ENCODE data around the gene BMX.

Gene BMX

GRCh38 chrX:15509845-15510244, 9.2 kb downstream of the BMX start:
- DNase-seq, result no peak

DNA sequence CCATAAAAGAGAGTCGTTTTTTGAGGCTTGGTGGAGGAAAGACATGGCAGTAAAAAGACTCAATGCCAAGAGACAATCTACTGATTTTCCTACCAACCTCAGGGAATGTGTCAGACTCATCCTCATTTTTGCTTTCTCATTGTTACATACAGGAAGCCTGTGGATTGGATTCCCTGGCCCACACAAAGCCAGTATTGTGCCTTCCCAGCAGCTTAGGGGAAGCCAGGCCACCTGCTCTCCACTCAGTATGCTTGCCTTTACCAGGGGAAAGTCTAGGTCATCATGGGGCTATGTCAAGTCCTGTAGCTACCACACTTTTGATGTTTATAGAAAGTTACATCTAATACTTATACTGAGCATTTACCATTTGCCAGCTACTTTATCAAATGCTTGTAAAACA, 11.0 kb downstream of the BMX start:
- no peak for DNase-seq

DNA sequence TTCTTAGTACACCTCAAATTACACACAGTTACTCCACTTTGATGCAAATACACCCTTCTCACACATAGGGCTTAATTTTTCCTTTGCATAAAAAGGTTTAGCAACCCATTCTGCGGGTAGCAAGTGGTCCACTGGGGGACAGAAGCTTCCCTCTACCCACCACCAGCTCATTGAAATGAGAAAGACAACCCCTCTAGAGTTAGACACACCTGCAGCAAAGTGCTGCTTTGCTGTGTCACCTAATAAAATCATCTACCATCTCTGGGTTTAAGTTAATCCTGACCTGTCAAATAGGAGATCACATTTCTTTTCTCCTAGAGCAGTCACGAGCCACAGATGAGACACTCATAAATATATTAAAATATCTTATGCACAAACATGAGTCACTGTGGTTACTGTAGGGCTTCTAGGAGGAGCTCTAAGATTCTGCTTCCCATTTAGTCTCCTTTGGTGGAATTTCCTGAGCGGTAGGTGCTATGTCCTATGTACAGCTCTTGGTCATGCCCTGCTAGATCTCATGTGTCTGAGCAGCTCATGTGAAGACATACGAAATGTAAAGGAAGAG, 11.9 kb downstream of the BMX start:
- DNase-seq, result no peak

- DNase-seq, result no peak
These were observed 13.7 kb downstream of the BMX start for GRCh38 chrX:15514279-15514678.

DNA sequence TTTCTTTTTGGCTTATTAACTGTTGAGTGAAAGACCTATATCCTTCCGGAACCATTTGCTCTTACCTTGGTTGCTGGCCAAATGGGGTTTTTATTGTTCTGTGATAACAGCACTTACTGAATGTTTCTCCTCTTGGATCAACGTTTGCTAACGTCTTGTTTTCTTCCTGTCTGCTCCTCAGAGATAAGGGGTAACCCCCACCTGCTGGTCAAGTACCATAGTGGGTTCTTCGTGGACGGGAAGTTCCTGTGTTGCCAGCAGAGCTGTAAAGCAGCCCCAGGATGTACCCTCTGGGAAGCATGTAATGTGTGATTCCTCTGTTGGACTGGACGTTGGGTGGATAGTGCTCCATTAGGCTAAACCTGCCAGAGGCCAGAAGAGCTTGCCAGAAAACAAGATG, 15.3 kb downstream of the BMX start:
- no peak for DNase-seq

DNA sequence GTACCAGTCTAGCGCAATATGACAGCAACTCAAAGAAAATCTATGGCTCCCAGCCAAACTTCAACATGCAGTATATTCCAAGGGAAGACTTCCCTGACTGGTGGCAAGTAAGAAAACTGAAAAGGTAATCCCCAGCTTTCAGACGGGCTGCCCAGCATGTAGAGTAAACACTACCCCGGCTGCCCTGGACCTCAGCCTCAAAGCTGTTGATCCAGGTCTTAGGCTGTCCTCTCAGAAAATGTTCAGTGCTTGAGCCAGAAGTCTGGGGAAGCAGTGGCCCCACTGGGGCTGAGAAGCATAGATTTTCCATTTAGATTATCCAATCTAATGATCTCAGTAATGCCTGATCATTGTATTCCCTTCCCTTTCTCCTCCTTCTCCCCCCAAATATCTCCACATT, 21.9 kb downstream of the BMX start:
- DNase-seq, result no peak

DNA sequence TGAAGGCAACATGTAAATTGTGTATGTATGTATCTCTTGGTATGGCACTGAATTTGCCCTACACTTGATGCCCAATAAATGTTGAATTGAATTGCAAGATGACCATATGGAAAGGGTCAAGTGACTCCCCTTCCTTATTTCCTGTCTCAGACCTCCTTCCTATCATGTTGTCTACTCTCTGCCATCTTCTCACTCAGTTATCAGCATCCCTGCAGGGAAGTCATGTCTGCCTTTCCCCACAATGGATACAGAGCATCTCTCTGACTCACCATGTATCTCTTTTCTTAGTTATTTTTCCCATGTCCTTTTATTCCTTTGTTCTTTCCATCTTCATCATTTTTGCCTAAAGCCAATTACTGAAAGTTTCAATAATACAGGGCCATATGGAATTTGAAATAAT, 22.5 kb downstream of the BMX start:
- DNase-seq, result no peak

DNA sequence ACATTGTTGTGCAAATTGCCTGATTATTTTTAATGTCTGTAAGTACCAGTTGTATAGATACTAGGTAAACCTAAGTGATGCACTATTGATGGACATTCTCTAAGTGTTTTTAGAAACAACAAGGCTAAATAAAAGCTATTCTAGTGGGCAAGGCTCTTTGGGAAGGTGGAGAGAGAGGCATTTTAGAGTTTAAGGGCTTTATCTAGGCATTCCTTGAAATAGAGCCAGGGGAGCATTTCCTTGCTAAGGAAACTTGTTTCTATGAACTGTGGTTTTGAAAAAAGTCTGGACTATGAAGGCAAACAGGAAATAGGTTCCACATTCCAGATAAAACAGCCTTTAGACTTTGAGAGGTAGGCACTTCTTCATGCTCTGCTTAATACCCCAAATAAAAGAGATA, 23.8 kb downstream of the BMX start:
- DNase-seq, result no peak

GRCh38 chrX:15525664-15526416, 25.2 kb downstream of the BMX start:
- DNase-seq, result no peak

GRCh38 chrX:15529165-15529564, 28.6 kb downstream of the BMX start:
- no peak for DNase-seq

DNA sequence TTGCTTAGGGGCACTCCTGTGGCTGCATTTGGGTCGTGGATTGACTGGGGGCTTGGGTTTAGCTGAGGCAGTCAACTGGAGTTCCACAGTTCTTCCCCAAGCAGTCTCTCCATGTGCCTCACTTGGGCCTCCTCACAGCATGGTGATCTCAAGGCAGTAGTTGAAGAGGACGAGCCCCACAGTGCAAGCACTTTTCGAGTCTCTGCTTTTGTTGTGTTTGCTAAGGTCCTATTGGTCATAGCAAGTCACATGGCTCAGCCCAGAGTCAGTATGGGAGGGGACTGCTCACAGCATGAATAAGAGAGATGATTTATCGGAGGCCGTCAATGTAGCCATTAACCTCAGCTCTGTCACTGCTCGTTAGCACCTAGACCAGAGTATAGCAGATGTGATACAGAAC, 29.7 kb downstream of the BMX start:
- DNase-seq, result no peak

DNA sequence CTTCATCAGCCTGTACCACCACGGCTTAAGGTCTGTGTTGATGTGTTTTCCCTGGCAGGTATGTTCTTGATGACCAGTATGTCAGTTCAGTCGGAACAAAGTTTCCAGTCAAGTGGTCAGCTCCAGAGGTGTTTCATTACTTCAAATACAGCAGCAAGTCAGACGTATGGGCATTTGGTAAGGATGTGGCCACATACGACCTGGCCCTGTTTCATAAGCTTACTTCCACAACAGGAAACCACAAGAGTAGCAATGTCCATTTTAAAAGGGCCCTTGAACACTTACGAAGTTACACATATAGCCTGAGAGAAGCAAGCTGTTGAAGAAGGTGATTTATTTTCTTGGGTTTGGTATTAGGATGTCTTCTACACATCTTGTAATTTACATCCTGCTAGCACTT, 46.1 kb downstream of the BMX start:
- no peak for DNase-seq

DNA sequence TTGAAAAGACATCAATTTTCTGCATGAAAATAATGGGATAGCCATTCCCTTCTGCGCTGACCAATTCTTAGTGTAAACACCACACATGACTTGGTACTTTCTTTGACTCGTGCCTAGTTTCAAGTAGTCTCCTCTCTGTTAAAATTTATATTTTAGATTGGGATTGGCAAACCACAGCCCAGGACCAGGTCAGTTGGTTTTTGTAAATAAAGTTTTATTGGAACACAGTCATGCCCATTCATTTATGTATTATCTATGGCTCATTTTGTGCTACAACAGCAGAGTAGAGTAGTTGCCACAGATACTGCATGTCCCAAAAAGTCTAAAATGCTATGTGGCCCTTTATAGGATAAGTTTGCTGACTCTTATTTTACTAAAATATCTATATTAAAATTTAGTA, 46.7 kb downstream of the BMX start:
- DNase-seq, result no peak

GRCh38 chrX:15549189-15550012, 48.8 kb downstream of the BMX start:
- DNase-seq, result no peak

DNA sequence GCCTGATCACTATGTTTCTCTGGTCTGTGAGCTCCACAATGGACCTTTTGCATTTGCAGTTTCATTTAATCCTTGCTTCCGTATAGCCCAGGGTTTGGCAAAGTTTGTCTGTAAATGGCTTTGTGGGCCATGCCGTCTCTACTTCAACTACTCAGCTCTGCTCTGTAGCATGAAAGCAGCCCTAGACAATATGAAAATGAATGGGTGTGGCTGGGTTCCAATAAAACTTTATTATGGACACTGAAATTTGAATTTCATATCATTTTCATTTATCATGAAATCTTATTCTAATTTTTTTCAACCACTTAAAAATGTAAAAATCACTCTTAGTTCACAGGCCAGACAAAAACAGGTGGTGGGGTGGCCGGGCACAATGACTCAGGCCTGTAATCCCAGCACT, 58.6 kb downstream of the BMX start:
- no peak for DNase-seq

- no peak for DNase-seq
These were observed 60.3 kb downstream of the BMX start for GRCh38 chrX:15560924-15561323.

GRCh38 chrX:15563056-15563455, 62.4 kb downstream of the BMX start:
- no peak for DNase-seq

- no peak for DNase-seq
These were observed 64.5 kb downstream of the BMX start for GRCh38 chrX:15564981-15565579.

GRCh38 chrX:15566244-15566643, 65.6 kb downstream of the BMX start:
- DNase-seq, result no peak

DNA sequence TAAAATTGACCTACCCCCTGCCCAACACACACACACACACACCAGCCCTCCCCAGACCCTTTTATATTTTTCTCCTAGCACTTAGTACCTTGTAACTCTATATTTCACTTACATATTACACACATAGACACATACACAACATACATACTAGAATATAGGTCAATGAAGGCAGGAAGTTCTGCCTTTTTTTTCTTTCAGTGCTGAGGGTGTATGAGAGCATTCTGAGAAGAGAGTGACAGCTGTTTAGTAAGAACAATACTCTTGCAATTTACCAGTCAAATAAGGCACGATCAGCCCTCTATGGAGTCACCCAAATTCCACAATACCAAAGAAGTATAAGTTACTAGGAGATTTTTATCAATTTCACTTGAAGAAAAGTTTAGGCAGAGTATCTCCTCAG, 66.7 kb downstream of the BMX start:
- DNase-seq, result no peak

DNA sequence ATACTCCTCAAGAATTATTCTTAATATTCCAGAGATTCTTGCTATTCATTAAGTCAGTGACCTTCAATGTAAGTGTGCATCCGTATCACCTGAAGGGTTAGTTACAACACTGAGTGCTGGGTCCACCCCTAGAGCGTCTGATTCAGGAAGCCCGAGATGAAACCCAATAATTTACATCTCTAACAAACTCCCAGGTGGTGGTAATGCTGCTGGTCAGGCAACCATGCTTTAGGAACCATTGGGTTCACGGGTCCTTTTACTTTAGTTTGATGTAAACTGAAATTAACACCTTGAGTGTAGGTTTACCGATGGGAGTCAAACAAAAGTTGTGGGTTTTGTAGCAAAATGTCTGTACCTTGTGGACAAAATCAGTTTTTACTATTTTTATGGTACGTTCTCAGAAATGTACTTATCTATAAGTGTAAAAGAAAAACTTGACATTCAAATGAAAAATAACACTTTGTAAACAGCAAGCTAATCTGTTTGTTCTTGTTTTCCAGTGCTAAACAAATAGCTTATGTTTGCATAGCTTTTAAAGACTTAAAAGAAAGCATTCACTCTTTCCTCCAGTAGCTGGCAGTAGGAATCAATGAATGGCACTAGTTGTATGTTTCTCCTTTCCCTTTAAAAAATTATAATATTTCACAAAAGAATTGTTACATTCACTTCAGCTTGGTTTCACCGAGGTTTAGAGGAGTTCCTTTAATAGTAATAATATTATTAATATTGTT, 67.4 kb downstream of the BMX start:
- DNase-seq, result no peak

DNA sequence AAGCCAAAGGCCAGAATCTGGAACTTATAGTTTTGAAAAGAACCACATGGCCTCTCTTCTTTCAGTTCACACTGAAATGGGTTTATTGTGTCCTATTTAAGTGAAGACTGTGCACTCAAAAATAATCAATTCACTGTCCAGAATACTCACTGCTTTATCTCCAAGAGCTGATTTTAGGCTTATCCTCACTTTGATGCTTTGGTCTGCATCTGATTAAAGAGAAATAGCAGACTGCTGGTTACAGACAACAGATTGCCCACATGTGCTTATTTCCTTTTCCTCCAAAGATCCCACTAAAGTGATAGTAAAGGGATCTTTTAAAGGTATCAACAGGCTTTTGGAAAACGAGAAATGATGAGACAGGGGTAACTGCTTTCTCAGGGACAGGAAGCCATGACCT, 69.5 kb downstream of the BMX start:
- no peak for DNase-seq

DNA sequence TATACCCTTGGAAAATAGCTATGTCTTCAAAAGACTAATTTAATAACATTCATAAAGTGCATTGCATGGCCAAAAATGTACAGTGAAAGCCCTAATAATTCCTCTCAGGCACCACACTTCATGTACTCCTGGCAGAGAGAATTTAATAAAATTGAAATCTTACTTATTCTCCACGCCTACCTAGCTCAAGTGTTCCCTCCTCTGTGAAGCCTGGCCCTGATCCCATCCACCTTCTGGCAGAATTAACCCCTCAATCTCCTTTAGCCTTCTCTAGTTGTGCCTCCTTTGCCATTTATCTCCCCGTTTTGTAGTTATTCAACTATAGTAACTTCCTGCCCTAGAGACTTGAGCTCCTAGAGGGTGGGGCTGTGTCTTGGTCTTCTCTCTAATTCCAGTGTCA, 73.4 kb downstream of the BMX start:
- DNase-seq, result no peak

Measured in effector CD8-positive, alpha-beta T cell (primary cell).